Measurements from ENCODE around the gene TNNT3.

DNA sequence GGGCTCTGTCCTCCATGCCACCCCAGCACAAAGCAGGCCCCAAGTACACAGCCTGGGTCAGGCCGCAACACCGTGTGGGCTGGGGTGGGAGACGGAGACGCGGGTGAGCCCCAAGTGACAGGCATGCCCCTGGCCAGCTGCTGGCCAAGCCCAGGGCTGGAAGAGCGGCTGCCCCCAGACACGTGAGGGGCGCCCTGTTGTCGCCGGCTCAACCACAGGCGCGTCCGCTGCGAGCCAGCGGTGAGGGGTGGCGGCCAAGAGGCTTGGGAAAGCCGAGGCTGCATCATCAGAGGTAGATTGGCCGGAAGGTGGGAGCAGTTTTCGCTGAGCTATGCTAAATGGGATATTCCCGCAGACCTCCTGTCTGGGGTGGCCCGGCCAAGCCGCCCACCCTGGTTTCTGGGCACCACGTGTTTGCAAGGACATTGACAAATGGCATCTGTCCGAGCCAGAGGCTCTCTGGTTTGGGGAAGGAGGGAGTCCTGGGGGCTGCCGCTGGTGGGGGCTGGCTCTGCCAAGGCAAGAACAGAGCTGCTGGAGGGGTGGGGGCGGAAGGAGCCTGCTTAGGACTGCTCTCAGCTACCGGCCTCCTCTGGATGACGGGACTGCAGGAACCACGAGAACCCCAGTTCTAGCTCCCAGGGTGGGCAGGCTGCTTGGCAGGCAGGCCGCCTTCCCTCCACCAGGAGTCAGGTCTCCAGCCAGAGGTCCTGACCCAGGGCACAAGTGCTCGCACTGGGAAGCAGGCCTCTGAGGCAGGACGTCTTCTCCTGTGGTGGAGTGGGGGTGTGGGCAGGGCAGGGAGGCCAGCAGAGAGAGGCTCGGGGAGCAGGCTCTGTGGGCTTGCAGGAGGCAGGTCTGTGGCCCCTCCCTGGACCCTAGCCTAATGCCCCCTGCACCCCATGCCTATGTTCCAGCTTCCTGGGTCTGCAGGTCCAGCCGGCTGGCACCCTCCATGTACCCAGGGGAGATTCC is 28.4 kb upstream of the TNNT3 start:
- TF ChIP-seq FOXM1 (IDR thresholded peaks at IDR 0.05; ENCODE audit: borderline replicate concordance) = no peak
- no peak for TF ChIP-seq TARDBP (IDR thresholded peaks at IDR 0.05)
- TF ChIP-seq BHLHE40 (IDR thresholded peaks at IDR 0.05; ENCODE audit: borderline replicate concordance) = no peak
- TF ChIP-seq FOXK2 (IDR thresholded peaks at IDR 0.05) = no peak
- TF ChIP-seq FOXA1 (IDR thresholded peaks at IDR 0.05) = no peak
- TF ChIP-seq, protein P1, sequence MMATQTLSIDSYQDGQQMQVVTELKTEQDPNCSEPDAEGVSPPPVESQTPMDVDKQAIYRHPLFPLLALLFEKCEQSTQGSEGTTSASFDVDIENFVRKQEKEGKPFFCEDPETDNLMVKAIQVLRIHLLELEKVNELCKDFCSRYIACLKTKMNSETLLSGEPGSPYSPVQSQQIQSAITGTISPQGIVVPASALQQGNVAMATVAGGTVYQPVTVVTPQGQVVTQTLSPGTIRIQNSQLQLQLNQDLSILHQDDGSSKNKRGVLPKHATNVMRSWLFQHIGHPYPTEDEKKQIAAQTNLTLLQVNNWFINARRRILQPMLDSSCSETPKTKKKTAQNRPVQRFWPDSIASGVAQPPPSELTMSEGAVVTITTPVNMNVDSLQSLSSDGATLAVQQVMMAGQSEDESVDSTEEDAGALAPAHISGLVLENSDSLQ (IDR thresholded peaks at IDR 0.05) = no peak
- no peak for TF ChIP-seq SP1 (IDR thresholded peaks at IDR 0.05)

Data from HEK293T (cell line).